ENCODE measurements around the gene RABGAP1L. TPM values are rescaled to one million over a fixed set of nuclear protein-coding genes. Genes with fewer than 3 reads are reported as not detected.
"Not testable (repeated sequence)": the region's sequence is repeated elsewhere in the genome, so short reads cannot be mapped to it uniquely, and the experiment has no call there.

RABGAP1L gene
- total RNA-seq, 6 experiments from 2014 or later, result 11.7 to 23.1 (median 18.5) TPM

DNA sequence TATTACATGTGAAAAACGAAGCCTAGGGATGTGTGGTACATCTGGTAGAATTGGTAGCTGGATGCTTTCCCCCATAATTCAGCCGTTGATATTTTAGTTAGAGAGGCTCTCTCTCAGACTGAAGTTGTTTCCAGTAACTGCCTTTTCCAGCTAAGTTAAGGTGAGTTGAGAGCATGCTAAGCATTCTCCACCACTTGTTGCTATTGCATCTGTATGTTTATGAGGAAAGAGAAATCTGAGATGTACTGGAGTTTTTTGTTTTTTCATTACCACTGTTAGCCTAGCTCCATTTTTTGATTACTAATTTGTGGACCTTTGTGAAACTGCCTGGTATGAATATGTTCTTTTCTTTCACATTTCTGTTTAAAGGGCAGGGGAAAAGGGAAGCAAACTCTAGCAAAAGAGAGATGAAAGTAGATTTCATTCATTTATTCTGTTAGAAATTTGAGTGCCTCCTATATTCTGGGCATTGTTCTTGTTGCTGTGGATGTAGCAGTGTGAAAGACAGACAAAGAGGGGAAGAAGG is 650.5 kb downstream of the RABGAP1L start:
- H3K27me3 ChIP-seq, result no peaks in the 10 kb centered on the region
- ATAC-seq (no peak), DNase-seq (no peak)
- intact Hi-C loops (cut with DNase I), result no loop called here
- H3K36me3 ChIP-seq, result no peaks in the 10 kb centered on the region
- H3K4me1 ChIP-seq, result no peaks in the 10 kb centered on the region
- H3K9me3 ChIP-seq, result no peaks in the 10 kb centered on the region
- no peak overlapping the region for H3K4me3 ChIP-seq
- no peak overlapping the region for H3K27ac ChIP-seq
- WGBS (ENCODE audit: insufficient coverage, low coverage, low lambda C conversion rate, missing lambda C conversion rate), result 43% methylated on average over 2 of the region's 2 CpGs
- no peak for TF ChIP-seq POLR2A (IDR thresholded peaks at IDR 0.05)
- TF ChIP-seq, protein P1, sequence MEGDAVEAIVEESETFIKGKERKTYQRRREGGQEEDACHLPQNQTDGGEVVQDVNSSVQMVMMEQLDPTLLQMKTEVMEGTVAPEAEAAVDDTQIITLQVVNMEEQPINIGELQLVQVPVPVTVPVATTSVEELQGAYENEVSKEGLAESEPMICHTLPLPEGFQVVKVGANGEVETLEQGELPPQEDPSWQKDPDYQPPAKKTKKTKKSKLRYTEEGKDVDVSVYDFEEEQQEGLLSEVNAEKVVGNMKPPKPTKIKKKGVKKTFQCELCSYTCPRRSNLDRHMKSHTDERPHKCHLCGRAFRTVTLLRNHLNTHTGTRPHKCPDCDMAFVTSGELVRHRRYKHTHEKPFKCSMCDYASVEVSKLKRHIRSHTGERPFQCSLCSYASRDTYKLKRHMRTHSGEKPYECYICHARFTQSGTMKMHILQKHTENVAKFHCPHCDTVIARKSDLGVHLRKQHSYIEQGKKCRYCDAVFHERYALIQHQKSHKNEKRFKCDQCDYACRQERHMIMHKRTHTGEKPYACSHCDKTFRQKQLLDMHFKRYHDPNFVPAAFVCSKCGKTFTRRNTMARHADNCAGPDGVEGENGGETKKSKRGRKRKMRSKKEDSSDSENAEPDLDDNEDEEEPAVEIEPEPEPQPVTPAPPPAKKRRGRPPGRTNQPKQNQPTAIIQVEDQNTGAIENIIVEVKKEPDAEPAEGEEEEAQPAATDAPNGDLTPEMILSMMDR (IDR thresholded peaks at IDR 0.05), result no peak

DNA sequence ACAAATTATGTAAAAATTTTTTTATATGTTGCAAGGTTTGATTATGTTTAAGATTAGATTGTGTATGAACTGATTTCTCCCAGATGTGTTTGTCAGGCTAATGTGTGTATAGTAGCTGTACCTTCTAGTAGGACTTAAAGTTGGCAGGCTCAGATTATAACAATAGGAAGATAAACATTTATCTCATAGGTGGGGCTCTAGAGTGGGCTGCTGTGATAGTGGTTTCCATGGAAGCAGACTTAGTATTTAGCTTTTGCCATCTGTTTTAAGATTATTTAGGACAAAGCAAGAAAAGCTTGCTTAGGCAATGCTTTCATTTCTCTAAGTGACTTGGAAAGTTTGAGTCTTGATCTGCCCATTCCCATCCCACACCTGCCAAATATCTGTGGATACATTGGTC is 652.7 kb downstream of the RABGAP1L start:
- intact Hi-C loops (cut with DNase I), result no loop called here
- H3K4me3 ChIP-seq, result no peak overlapping the region
- no peaks in the 10 kb centered on the region for H3K4me1 ChIP-seq
- no peaks in the 10 kb centered on the region for H3K36me3 ChIP-seq
- no peaks in the 10 kb centered on the region for H3K9me3 ChIP-seq
- DNase-seq, result no peak
- no peak overlapping the region for H3K27ac ChIP-seq
- no peak for TF ChIP-seq POLR2A (IDR thresholded peaks at IDR 0.05)
- TF ChIP-seq, protein P1 (IDR thresholded peaks at IDR 0.05), result no peak
- H3K27me3 ChIP-seq, result no peaks in the 10 kb centered on the region
- ATAC-seq, result no peak

DNA sequence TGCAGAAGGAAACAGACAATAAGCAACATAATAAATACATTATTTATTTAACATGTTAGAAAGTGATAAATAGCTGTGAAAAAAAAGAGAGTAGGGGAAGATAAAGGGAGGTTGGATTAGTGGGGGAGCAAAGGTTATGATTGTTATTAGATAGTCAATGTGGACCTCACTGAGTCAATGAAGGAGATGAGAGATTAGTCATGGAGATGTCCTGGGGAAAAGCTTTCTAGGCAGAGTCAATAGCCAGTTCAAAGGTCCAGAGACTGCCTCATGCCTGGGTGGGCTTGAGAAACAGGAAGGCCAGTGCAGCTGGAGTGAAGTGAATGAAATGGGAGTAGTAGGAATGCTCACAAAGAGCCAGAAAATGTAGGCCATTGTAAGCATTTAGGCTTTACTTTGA is 653.3 kb downstream of the RABGAP1L start:
- H3K27me3 ChIP-seq, result no peaks in the 10 kb centered on the region
- ATAC-seq (peak in 1 of 4 donors; percentile 91), DNase-seq (no peak)
- no peak for TF ChIP-seq POLR2A (IDR thresholded peaks at IDR 0.05)
- TF ChIP-seq, protein P1 (IDR thresholded peaks at IDR 0.05), result no peak
- H3K9me3 ChIP-seq, result no peaks in the 10 kb centered on the region
- no peaks in the 10 kb centered on the region for H3K4me1 ChIP-seq
- no peak overlapping the region for H3K4me3 ChIP-seq
- H3K36me3 ChIP-seq, result no peaks in the 10 kb centered on the region
- intact Hi-C loops (cut with DNase I), result no loop called here
- no peak overlapping the region for H3K27ac ChIP-seq

DNA sequence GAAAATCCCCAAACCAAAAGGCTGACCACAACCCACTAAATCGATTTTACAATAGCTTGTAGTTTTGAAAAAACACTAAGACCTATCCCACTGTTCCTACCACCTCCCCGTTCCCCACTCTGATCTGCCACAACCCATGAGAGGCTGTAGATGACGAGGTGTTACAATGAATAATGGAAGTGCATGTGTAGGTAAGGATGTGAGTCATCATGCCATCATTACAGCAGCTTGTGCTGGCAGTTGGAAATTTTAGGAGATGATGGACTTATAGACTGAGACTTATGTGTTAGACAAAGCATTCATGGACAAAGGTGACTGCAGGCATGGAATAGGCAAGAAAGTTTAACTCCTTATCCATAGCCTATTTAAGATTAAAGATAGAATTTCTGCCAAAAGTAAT is 655.7 kb downstream of the RABGAP1L start:
- Histone ChIP-seq H3K4me3 (no peak overlapping the region), H3K9me3 (no peaks in the 10 kb centered on the region), H3K4me1 (no peaks in the 10 kb centered on the region), H3K27me3 (no peaks in the 10 kb centered on the region), H3K27ac (no peak overlapping the region), H3K36me3 (no peaks in the 10 kb centered on the region)
- ATAC-seq (no peak), DNase-seq (no peak)
- 76% methylated on average over 3 of the region's 3 CpGs for WGBS (ENCODE audit: insufficient coverage, low coverage, low lambda C conversion rate, missing lambda C conversion rate)
- intact Hi-C loops (cut with DNase I), result no loop called here
- TF ChIP-seq POLR2A (IDR thresholded peaks at IDR 0.05), result no peak
- TF ChIP-seq, protein P1 (IDR thresholded peaks at IDR 0.05), result no peak

DNA sequence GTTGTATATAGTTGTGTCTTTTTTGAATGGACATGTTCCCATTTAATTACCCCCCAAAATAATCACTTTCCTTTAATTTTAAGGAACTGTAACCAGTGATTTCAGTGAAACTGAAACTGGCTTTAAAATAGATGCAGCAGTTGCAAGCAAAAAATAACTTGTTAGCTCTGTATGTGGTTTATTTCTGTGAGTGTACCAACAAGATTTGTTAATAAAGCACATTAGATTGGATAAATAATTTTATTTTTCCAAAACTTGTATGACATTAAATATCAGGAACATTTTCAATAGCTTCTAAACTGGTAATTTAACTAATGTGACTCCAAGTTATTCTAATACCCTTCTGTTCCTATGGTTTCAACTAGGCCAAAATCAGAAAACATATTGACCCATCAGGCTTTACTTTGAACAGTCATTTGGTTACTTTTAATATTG is 656.2 kb downstream of the RABGAP1L start:
- no peak overlapping the region for H3K4me3 ChIP-seq
- intact Hi-C loops (cut with DNase I), result no loop called here
- ATAC-seq (no peak), DNase-seq (no peak)
- H3K27me3 ChIP-seq, result no peaks in the 10 kb centered on the region
- no peak overlapping the region for H3K27ac ChIP-seq
- no peak for TF ChIP-seq POLR2A (IDR thresholded peaks at IDR 0.05)
- TF ChIP-seq, protein P1 (IDR thresholded peaks at IDR 0.05), result no peak
- H3K9me3 ChIP-seq, result no peaks in the 10 kb centered on the region
- H3K4me1 ChIP-seq, result no peaks in the 10 kb centered on the region
- H3K36me3 ChIP-seq, result no peaks in the 10 kb centered on the region

DNA sequence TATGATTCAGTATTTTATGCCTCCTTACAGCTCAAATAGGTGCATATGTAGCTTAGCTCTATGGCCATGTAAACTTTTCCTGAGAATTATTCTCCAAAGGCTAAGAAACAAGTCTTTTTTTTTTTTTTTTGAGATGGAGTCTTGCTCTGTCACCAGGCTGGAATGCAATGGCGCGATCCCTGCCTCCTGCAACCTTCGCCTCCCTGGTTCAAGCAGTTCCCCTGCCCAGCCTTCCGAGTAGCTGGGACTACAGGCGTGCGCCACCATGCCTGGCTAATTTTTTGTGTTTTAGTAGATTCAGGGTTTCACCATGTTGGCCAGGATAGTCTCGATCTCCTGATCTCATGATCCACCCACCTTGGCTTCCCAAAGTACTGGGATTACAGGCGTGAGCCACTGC is 657.3 kb downstream of the RABGAP1L start:
- not testable (repeated sequence) for H3K27me3 ChIP-seq, ATAC-seq

More for the DNA sequence above, 657.3 kb downstream of the RABGAP1L start:
- intact Hi-C loops (cut with DNase I); H3K4me3 ChIP-seq; H3K36me3 ChIP-seq; H3K9me3 ChIP-seq; H3K4me1 ChIP-seq; H3K27ac ChIP-seq; DNase-seq: not testable (repeated sequence)
- 94% methylated on average over 3 of the region's 8 CpGs for WGBS (ENCODE audit: insufficient coverage, low coverage, low lambda C conversion rate, missing lambda C conversion rate)

All from right lobe of liver (tissue), 6 donors.